ENCODE results near the gene KRT17. TPM values are rescaled to one million over a fixed set of nuclear protein-coding genes. Genes with fewer than 3 reads are reported as not detected.

The KRT17 gene
- total RNA-seq, 1 experiment from 2014 or later: 1.5 TPM

DNA sequence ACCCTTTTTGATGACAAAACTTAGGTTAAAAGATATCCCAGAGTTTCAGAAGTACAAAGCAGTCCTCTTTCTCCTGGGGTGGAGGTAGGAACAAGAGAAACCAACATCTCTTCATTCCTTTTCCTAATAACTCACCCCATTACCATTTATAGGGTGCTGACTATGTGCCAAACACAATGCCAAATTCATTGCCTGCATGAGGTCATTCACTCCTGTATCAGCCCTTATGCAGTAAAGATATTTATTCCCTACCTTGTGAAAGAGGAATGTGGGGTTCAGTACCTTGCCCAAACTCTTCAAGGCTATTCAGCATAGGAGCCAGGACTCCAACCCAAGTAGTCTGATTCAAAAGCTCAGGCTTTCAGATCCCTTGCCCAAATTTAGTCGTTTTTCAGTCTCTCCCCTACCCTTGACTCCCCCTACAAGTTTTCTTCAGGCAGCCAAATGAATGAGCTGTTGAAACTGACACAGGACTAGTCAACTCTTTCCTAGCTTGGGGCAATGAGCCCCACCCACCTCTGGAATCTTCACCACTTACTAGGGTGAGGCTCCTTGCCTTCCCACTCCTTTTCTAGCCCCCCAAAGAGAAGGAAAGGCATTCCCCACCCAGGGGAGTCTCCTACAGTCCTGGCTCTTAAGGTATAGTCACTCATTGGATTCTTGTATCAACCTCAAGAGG lies 43.5 kb downstream of the KRT17 start (continued):
- TF ChIP-seq, protein P1, sequence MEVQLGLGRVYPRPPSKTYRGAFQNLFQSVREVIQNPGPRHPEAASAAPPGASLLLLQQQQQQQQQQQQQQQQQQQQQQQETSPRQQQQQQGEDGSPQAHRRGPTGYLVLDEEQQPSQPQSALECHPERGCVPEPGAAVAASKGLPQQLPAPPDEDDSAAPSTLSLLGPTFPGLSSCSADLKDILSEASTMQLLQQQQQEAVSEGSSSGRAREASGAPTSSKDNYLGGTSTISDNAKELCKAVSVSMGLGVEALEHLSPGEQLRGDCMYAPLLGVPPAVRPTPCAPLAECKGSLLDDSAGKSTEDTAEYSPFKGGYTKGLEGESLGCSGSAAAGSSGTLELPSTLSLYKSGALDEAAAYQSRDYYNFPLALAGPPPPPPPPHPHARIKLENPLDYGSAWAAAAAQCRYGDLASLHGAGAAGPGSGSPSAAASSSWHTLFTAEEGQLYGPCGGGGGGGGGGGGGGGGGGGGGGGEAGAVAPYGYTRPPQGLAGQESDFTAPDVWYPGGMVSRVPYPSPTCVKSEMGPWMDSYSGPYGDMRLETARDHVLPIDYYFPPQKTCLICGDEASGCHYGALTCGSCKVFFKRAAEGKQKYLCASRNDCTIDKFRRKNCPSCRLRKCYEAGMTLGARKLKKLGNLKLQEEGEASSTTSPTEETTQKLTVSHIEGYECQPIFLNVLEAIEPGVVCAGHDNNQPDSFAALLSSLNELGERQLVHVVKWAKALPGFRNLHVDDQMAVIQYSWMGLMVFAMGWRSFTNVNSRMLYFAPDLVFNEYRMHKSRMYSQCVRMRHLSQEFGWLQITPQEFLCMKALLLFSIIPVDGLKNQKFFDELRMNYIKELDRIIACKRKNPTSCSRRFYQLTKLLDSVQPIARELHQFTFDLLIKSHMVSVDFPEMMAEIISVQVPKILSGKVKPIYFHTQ (CRISPR knock-in tag; IDR thresholded peaks at IDR 0.05): no peak

DNA sequence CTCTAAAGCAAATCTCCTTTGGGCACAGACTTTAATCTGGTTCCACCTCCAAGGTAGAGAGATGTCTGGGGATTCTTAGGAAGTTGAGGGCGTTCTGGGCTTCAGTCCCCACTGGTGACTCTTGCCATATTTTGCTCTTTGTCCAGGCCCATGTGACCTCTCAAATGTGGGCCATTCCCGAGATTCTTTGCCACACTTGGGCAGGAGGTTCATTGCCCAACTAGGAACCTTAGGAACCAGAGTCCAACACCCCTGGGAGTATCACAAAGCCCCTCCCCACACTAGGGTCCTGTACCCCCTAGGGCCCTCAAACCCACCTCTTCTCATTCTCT lies 44.2 kb downstream of the KRT17 start:
- Mint-ChIP-seq H3K36me3 (no peaks in the 10 kb centered on the region), H3K4me1 (peaks cover 11% of the 10 kb centered on the region), H3K27me3 (ENCODE audit: low read depth) (peaks cover 29% of the 10 kb centered on the region), H3K4me3 (no peak overlapping the region), H3K9me3 (no peaks in the 10 kb centered on the region; the same call in 1 of the 2 replicates), H3K27ac (no peak overlapping the region)
- ATAC-seq (no peak), DNase-seq (ENCODE audit: low spot score) (no peak)
- TF ChIP-seq CREB1 (CRISPR knock-in tag; IDR thresholded peaks at IDR 0.05) (no peak), NFE2L1 (CRISPR knock-in tag; IDR thresholded peaks at IDR 0.05) (no peak), ETV6 (CRISPR knock-in tag; IDR thresholded peaks at IDR 0.05) (no peak), SMAD3 (CRISPR knock-in tag; IDR thresholded peaks at IDR 0.05; ENCODE audit: borderline replicate concordance) (no peak), SOX15 (CRISPR knock-in tag; IDR thresholded peaks at IDR 0.05) (no peak), TEAD1 (CRISPR knock-in tag; IDR thresholded peaks at IDR 0.05) (no peak), NFYB (CRISPR knock-in tag; conservative IDR thresholded peaks at IDR 0.05; ENCODE audit: low read depth) (no peak), IRF2 (CRISPR knock-in tag; IDR thresholded peaks at IDR 0.05; ENCODE audit: borderline replicate concordance, low read depth) (no peak), ELF4 (CRISPR knock-in tag; IDR thresholded peaks at IDR 0.05; ENCODE audit: low read depth) (no peak), TP53 (CRISPR knock-in tag; IDR thresholded peaks at IDR 0.05) (no peak), PRRX2 (CRISPR knock-in tag; IDR thresholded peaks at IDR 0.05) (no peak), ZNF423 (CRISPR knock-in tag; IDR thresholded peaks at IDR 0.05) (no peak), CBFB (CRISPR knock-in tag; IDR thresholded peaks at IDR 0.05; ENCODE audit: low read depth) (no peak)
- TF ChIP-seq, protein P2, sequence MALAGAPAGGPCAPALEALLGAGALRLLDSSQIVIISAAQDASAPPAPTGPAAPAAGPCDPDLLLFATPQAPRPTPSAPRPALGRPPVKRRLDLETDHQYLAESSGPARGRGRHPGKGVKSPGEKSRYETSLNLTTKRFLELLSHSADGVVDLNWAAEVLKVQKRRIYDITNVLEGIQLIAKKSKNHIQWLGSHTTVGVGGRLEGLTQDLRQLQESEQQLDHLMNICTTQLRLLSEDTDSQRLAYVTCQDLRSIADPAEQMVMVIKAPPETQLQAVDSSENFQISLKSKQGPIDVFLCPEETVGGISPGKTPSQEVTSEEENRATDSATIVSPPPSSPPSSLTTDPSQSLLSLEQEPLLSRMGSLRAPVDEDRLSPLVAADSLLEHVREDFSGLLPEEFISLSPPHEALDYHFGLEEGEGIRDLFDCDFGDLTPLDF (CRISPR knock-in tag; IDR thresholded peaks at IDR 0.05): no peak
- TF ChIP-seq, protein P3, sequence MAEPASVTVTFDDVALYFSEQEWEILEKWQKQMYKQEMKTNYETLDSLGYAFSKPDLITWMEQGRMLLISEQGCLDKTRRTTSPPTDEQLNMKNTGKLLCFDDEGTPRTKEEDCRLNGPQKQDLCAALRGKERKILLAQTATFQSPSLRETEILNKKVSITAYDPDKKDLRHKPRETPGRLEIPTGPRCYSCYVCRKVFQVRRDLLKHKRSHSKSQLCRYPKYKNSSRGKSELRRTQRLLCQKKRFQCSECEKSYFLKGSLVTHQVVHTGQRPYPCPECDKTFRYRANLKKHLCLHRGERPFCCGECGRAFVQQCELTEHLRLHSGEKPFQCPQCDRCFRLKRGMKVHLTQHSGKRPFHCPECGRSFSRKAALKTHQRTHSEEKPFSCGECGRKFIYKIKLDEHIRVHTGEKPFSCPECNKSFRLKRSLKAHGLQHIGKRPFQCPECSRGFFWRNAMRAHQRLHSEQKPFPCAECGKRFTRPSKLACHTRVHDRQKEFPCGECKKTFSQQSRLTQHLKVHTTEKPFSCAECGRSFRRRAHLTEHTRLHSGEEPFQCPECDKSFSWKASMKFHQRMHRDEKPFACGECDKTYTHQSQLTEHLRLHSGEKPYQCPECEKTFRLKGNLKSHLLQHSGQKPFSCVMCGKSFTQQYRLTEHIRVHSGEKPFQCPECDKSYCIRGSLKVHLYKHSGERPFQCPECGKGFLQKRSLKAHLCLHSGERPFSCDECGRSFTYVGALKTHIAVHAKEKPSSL (CRISPR knock-in tag; conservative IDR thresholded peaks at IDR 0.05): no peak
- TF ChIP-seq, protein P4, sequence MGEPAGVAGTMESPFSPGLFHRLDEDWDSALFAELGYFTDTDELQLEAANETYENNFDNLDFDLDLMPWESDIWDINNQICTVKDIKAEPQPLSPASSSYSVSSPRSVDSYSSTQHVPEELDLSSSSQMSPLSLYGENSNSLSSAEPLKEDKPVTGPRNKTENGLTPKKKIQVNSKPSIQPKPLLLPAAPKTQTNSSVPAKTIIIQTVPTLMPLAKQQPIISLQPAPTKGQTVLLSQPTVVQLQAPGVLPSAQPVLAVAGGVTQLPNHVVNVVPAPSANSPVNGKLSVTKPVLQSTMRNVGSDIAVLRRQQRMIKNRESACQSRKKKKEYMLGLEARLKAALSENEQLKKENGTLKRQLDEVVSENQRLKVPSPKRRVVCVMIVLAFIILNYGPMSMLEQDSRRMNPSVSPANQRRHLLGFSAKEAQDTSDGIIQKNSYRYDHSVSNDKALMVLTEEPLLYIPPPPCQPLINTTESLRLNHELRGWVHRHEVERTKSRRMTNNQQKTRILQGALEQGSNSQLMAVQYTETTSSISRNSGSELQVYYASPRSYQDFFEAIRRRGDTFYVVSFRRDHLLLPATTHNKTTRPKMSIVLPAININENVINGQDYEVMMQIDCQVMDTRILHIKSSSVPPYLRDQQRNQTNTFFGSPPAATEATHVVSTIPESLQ (CRISPR knock-in tag; IDR thresholded peaks at IDR 0.05): no peak
- ChIA-PET POLR2A (no interaction called here), CTCF (interaction anchor here (0.5 to 2.8 kb wide), 32 partner anchors 9 to 761 kb away, joined by 3 to 75 read pairs (median 5); partner anchors contain the start of gene KRT9)

Data from WTC11 (cell line).